Activated B cell treated with CpG ODN at 0.5 μM for 24 hours (primary cell): ENCODE results near the gene COL5A1. TPM values are rescaled to one million over a fixed set of nuclear protein-coding genes. Genes with fewer than 3 reads are reported as not detected.

Experiments used
- ATAC-seq: fragments of 200-7000 bp; cut with Tn5 transposase; one replicate; pipeline ENCODE4 v1.10.0; 2021; ENCODE audit warnings: low read depth, mild to moderate bottlenecking, moderate library complexity
- CTCF ChIA-PET: fragments of 350-600 bp; sonication (Branson Sonifier 250); formaldehyde crosslinking; loops from one replicate; lab custom pipeline; 2021; ENCODE audit warnings: antibody characterized with exemption; lab: Charles Lee
- POLR2A ChIA-PET: fragments of 350-600 bp; sonication (Branson Sonifier 250); formaldehyde crosslinking; loops from one replicate; lab custom pipeline; 2021; ENCODE audit warnings: antibody characterized with exemption; lab: Charles Lee
- DNase-seq: peaks from one replicate; pipeline ENCODE4 v3.0.0; 2022
- H3K27ac Mint-ChIP-seq: one replicate; pipeline ENCODE4 v1.8.0; 2020; ENCODE audit warnings: mixed read lengths
- H3K27me3 Mint-ChIP-seq: one replicate; pipeline ENCODE4 v1.8.0; 2021; ENCODE audit warnings: mixed read lengths
- H3K36me3 Mint-ChIP-seq: one replicate; pipeline ENCODE4 v1.8.0; 2021; ENCODE audit warnings: low read depth, mixed read lengths
- H3K4me1 Mint-ChIP-seq: one replicate; pipeline ENCODE4 v1.8.0; 2021; ENCODE audit warnings: mixed read lengths
- H3K4me3 Mint-ChIP-seq: one replicate; pipeline ENCODE4 v1.8.0; 2020; ENCODE audit warnings: mild to moderate bottlenecking, mixed read lengths
- H3K9me3 Mint-ChIP-seq: one replicate; pipeline ENCODE4 v1.8.0; 2020; ENCODE audit warnings: mixed read lengths
- CTCF ChIP-seq: fragments of 200-600 bp; IDR thresholded peaks from one replicate; pipeline ENCODE4 v1.8.0; 2022; ENCODE audit warnings: antibody characterized with exemption, mild to moderate bottlenecking
- intact Hi-C: fragments of 100-400 bp; cut with micrococcal nuclease; formaldehyde crosslinking; loops from one replicate; pipeline ENCODE4 v1.15.1; 2024
- total RNA-seq: library from RNA; stranded (reverse); gene quantifications from 2 replicates; pipeline ENCODE4 v1.2.3, GENCODE V29; 2022

COL5A1 gene
- total RNA-seq, 1 donor from 2014 or later, result 0.02 TPM

DNA sequence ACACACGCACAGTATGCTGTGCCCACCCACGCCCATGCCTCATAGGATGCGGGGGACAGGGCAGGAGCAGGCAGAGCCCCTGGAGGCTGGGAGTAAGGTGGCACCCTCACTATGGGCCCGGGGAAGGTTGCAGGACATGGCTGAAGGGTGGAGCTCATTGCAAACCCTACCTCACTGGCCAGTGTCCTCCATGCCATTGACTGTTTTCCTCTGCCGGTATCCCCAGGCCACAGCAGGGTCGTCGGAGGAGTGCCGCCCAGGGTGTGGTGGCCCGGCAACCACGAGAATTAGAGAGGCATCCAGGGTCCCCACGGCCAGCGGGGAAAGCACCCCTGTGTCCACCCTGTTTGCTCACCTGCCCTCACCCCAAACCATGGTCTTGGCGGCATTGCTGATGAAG is 179.3 kb downstream of the COL5A1 start:
- intact Hi-C loops, result no loop called here
- ChIA-PET CTCF (no interaction called here), POLR2A (no interaction called here)
- no peak for TF ChIP-seq CTCF
- Mint-ChIP-seq H3K4me3 (no peak overlapping the region), H3K36me3 (no peaks in the 10 kb centered on the region), H3K27me3 (no peaks in the 10 kb centered on the region), H3K27ac (no peak overlapping the region), H3K4me1 (no peaks in the 10 kb centered on the region), H3K9me3 (no peaks in the 10 kb centered on the region)
- DNase-seq, result no peak
- no peak for ATAC-seq

DNA sequence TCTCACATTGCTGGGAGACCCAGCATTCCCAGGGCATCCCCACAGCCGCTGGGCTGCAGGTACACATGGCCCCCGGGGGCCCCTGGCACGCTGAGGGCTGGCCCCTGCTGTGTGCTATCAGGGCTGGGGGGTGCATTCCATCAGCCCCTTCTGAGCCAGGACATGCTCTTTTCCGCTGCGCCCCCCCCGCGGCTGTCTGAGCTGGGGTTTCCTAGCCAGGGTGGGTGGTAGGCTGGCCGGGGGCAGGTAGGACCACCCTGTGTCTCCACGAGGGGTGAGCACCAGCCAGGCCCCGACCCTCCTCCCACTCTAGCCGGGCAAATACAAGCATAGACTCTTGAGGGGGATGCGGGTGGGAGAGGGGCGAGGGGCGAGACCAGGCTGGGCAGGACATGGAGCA is 180.9 kb downstream of the COL5A1 start:
- ChIA-PET POLR2A (no interaction called here), CTCF (no interaction called here)
- no peak for ATAC-seq
- intact Hi-C loops, result no loop called here
- H3K9me3 Mint-ChIP-seq, result no peaks in the 10 kb centered on the region
- no peaks in the 10 kb centered on the region for H3K4me1 Mint-ChIP-seq
- H3K4me3 Mint-ChIP-seq, result no peak overlapping the region
- no peak for DNase-seq
- H3K27ac Mint-ChIP-seq, result no peak overlapping the region
- H3K27me3 Mint-ChIP-seq, result no peaks in the 10 kb centered on the region
- H3K36me3 Mint-ChIP-seq, result no peaks in the 10 kb centered on the region
- TF ChIP-seq CTCF, result no peak

DNA sequence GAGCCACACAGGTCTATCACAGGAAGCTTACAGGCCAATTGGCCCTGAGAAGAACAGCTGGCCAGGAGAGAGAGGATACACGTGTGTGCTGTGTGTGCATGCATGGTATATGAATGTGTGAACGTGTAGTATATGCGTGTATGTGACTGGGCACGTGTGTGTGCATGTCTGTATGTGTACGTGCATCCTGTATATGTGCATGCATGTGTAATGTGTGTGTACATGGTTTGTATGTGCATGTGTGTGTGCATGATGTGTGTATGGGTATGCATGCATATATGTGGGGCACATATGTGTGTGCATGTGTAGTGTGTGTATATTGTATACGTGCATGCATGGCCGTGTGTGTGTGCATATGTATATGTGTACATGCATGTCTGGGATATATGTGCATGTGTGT is 182.0 kb downstream of the COL5A1 start:
- ChIA-PET POLR2A (no interaction called here), CTCF (no interaction called here)
- intact Hi-C loops, result no loop called here
- H3K36me3 Mint-ChIP-seq, result no peaks in the 10 kb centered on the region
- no peaks in the 10 kb centered on the region for H3K4me1 Mint-ChIP-seq
- ATAC-seq, result no peak
- H3K4me3 Mint-ChIP-seq, result no peak overlapping the region
- H3K27ac Mint-ChIP-seq, result no peak overlapping the region
- H3K9me3 Mint-ChIP-seq, result no peaks in the 10 kb centered on the region
- DNase-seq, result no peak
- TF ChIP-seq CTCF, result no peak
- H3K27me3 Mint-ChIP-seq, result no peaks in the 10 kb centered on the region

DNA sequence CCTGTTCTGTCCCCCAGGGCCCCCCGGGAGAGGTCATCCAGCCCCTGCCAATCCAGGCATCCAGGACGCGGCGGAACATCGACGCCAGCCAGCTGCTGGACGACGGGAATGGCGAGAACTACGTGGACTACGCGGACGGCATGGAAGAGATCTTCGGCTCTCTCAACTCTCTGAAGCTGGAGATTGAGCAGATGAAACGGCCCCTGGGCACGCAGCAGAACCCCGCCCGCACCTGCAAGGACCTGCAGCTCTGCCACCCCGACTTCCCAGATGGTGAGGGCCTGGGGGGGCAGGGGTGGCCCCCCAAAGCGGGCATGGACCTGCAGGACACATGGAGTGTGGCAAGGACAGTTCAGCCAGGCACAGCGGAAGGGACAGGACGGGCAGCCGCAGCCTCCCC is 183.0 kb downstream of the COL5A1 start:
- intact Hi-C loops, result no loop called here
- no peaks in the 10 kb centered on the region for H3K36me3 Mint-ChIP-seq
- H3K4me3 Mint-ChIP-seq, result no peak overlapping the region
- no peak for DNase-seq
- H3K9me3 Mint-ChIP-seq, result no peaks in the 10 kb centered on the region
- no peaks in the 10 kb centered on the region for H3K27me3 Mint-ChIP-seq
- ChIA-PET CTCF (no interaction called here), POLR2A (no interaction called here)
- H3K4me1 Mint-ChIP-seq, result no peaks in the 10 kb centered on the region
- no peak for ATAC-seq
- TF ChIP-seq CTCF, result no peak
- H3K27ac Mint-ChIP-seq, result no peak overlapping the region

GRCh38 chr9:134825025-134825424 is 183.4 kb downstream of the COL5A1 start:
- intact Hi-C loops, result no loop called here
- Mint-ChIP-seq H3K36me3 (no peaks in the 10 kb centered on the region), H3K27me3 (no peaks in the 10 kb centered on the region), H3K27ac (no peak overlapping the region), H3K9me3 (no peaks in the 10 kb centered on the region), H3K4me1 (no peaks in the 10 kb centered on the region), H3K4me3 (no peak overlapping the region)
- TF ChIP-seq CTCF, result no peak
- ChIA-PET POLR2A (no interaction called here), CTCF (no interaction called here)
- no peak for DNase-seq
- no peak for ATAC-seq
